Heart left ventricle (tissue), 13 donors: ENCODE results near the gene P3R3URF.

ENCODE experiments used
- POLR2A ChIP-seq, 2 donors: fragments of 450-650 bp; IDR thresholded peaks; one replicate each; pipeline ENCODE4 v1.6.1; 2017; ENCODE audit warnings: antibody characterized with exemption in 2 of 2, mild to moderate bottlenecking in 2 of 2, moderate library complexity in 2 of 2
- TF ChIP-seq, protein P1 (sequence below), 12 donors: fragments of 200-600 bp; sonication (generic) in 4 of 12; IDR thresholded peaks; one replicate each; pipeline versions ENCODE4 v1.5.0 to v1.8.0; 2018 to 2022; ENCODE audit warnings: antibody characterized with exemption in 12 of 12, mild to moderate bottlenecking in 5 of 12
- donor health status: ischemic (EF 13 %, LVEDD 7.1; RV severe dilation, severe dysfunction).
- donor health status: DM: no; HTN: yes; CAD: no.
- donor health status: DM: no; HTN: no; CAD: no.
- donor health status: ischemic (EF 25% LVEDD 6.9; RV normal size, moderate dysfunction).
- donor health status: ischemic (EF 25% LVEDD 5.7; RV mildly dilated, moderate dysfunction).
- donor health status: ischemic (EF 35%, LVEDD 5.7; RV mildly dilated, moderate dysfunction).
- donor health status: nonischemic (EF 11% LVEDD 7.7; RV severe dilation, severe dysfunction).
- donor health status: DM: yes; HTN: yes; CAD: no.
- donor health status: PGD.
- donor health status: ischemic (EF 29% LVEDD 5.4; RV normal size, mild dysfunction).
- donor health status: nonischemic (EF 23%, LVEDD 6.1; RV moderate dilation, normal function).

DNA sequence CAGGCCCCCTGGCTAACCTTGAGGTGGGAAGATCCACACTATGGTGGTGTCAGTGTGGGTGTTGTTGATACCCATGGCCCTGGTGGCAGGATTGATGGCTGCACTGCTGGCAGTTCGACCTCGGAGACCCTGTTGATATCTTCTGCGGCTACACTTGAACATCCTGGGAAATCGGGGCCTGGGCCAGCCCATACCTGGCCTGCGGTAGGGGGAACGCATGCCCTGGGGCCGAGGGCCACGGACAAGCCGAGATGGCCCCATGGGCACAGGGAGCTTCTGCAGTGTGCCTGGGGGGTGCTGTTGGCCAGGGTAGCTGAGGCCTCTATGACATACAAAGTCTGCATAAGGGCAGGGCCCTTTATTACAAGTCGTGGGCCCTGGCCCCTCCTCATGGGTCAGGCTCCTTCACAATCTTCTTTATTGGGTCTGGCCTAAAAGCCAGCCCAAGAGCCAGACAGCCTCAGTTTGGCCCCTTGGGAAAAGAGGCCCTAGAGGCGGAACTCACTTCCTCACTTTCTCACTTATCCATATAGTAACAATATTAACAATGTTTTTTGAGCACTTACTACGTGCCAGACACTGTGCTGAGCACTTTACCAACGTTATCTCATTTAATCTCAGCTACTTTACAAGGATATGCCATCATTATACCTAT is at the start of gene P3R3URF:
- TF ChIP-seq, protein P1, sequence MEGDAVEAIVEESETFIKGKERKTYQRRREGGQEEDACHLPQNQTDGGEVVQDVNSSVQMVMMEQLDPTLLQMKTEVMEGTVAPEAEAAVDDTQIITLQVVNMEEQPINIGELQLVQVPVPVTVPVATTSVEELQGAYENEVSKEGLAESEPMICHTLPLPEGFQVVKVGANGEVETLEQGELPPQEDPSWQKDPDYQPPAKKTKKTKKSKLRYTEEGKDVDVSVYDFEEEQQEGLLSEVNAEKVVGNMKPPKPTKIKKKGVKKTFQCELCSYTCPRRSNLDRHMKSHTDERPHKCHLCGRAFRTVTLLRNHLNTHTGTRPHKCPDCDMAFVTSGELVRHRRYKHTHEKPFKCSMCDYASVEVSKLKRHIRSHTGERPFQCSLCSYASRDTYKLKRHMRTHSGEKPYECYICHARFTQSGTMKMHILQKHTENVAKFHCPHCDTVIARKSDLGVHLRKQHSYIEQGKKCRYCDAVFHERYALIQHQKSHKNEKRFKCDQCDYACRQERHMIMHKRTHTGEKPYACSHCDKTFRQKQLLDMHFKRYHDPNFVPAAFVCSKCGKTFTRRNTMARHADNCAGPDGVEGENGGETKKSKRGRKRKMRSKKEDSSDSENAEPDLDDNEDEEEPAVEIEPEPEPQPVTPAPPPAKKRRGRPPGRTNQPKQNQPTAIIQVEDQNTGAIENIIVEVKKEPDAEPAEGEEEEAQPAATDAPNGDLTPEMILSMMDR (IDR thresholded peaks at IDR 0.05) = no peak
- no peak for TF ChIP-seq POLR2A (IDR thresholded peaks at IDR 0.05)
